GM19438 (cell line): ENCODE data around the gene SMPD4.
"Not testable (repeated sequence)": the region's sequence is repeated elsewhere in the genome, so short reads cannot be mapped to it uniquely, and the experiment has no call there.

Experiments
- ATAC-seq: cut with Tn5 transposase; IDR thresholded peaks from one replicate; pipeline ENCODE4 v1.9.1; 2021; ENCODE audit warnings: low read depth; ENCODE audit not compliant: unreplicated experiment

SMPD4 gene

GRCh38 chr2:130142396-130143265, 38.8 kb downstream of the SMPD4 start:
- ATAC-seq: not testable (repeated sequence)

- ATAC-seq: not testable (repeated sequence)
Observed at GRCh38 chr2:130141645-130142370, 39.6 kb downstream of the SMPD4 start.

- ATAC-seq: not testable (repeated sequence)
Observed at GRCh38 chr2:130141002-130141401, 40.4 kb downstream of the SMPD4 start.

- not testable (repeated sequence) for ATAC-seq
Observed at GRCh38 chr2:130140516-130140915, 40.9 kb downstream of the SMPD4 start.

DNA sequence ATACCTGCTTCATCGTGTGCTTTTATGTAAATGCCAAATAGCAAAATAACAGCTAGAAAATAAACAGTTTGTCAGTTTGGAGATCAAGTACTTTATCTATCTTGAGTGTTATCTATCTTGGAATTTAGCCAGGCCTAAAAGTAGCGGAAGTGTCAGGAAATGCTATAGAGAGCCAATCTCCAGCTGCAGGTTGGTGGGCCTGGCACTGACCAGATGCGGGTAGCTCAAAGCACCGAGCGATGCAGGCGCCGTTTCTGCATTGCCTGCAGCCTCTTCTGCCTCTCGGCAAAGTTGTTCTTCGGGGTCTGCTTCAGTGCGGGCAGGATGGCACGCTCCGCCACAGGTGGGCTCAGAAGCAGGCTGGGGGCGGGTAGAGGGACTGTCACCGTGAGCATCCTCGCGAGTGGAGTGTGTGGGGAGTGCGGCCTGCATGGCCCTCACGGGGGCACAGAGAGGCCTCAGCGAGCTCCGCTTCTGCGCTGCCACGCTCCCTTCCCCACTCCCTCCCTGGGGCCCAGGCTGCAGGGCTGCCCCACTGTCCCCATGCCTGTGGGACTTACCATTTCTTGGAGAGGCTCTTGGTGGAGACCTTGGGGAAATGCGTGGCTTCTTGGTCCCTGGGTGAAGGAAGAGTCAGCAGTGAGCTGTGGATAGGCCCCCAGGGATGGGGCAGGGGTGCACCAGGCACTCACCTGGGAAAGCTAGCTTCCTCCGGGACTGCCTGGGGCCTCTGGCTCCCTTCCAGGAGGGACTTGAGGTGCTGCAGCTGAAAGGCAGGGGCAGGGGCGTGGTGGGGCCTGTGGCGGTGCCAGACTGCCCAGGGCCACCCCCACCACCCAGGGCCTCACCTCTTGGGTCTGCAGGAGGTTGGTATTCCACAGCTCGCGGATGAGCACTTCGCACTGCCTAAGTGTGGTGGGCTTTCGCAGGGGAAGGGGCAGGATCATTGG, 41.8 kb downstream of the SMPD4 start:
- not testable (repeated sequence) for ATAC-seq

- ATAC-seq: not testable (repeated sequence)
Observed at GRCh38 chr2:130138841-130139251, 42.6 kb downstream of the SMPD4 start.

DNA sequence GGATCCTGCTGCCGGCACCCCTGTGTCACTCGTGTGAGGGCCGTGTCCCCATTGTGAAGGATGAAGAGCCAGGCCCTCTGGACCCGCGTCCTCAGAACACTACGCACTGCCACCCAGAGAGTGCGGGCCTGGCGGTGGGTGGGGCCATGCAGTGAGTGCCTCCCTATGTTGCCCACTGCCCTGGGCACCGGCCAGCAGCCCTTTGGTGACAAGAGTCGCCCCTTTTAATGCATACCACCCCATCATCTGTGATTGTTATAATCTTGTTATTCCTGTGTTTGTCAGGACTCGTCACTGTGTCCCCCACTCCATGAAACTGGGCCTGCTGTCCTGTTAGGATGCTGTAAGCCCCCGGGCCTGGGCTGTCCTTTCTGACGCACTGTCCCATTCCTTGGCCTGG, 43.1 kb downstream of the SMPD4 start:
- ATAC-seq: not testable (repeated sequence)

DNA sequence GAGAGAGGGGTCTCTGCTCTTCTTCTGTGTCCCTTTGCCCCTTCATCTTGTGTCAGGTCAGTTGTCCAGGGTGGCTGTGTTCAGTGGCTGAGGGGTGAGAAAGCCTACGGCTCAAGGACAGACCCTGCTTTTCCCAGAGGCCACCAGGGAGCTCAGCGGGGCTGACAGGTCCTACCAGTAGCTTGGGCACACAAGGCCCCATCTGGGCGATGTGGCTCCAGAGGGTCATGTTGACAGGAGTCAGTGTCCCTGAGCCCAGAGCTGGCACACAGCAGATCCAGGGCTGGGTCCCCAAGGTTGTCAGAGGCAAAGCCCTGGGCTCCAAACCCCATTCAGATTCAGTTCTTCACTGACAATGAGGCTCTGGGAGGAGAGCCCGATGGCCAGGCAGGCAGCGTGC, 44.3 kb downstream of the SMPD4 start:
- not testable (repeated sequence) for ATAC-seq

DNA sequence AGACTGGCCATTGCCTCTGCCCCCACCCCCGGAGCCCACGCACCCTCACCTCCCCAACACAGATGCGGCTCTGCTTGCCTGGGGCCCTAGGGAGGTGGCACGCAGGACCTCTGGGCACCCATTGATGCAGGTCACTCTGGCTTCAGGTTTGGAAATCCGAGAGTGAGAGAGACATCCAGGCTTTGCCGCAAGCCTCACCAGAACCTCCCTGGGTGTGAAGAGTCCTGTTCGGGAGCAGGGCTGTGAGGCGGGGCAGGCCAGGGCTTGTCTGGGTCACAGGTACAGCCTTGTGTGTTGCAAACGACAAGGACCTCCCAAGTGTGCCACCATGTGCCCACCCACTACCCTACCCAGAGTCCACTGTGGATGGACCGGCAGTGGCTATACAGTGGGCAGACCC, 44.9 kb downstream of the SMPD4 start:
- ATAC-seq: not testable (repeated sequence)

DNA sequence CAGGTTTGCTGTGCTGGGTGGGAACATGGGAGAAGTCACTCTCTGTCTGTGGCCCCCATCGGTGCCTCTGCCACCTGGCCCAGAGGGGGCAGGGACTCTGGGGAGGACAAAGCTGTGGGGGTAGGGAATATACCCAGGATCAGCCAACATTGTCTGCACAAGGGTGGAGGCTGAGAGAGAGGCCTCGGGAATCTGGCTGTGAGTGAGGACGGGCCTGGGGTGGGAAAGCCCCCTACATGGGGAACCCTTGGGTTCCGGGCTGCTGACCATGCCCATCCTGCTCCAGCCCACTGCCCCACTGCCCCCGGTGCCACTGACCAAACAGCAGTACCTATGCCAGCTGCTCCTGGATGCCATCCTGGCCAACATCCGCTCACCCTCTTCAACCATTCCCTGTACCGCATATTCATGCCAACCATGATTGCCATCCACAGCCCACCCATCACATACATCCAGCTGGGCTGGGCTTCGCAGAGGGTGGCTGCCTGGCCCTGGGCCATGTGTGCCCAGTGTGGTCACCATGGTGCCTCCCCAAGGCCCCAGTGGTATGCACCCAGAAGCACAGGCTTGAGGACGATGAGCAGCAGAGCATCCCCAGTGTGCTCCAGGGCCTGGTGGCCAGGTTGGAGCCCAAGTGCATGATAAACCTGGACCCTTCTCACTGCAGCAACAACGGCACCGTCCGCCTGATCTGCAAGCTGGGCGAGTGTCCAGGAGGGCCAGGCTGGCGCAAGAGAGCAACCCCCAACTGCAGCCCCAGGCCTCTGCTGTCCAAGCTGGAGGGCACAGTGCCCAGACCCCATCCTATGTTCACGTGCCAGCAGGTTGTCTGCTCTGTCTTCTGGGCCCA, 45.5 kb downstream of the SMPD4 start:
- ATAC-seq: no peak

DNA sequence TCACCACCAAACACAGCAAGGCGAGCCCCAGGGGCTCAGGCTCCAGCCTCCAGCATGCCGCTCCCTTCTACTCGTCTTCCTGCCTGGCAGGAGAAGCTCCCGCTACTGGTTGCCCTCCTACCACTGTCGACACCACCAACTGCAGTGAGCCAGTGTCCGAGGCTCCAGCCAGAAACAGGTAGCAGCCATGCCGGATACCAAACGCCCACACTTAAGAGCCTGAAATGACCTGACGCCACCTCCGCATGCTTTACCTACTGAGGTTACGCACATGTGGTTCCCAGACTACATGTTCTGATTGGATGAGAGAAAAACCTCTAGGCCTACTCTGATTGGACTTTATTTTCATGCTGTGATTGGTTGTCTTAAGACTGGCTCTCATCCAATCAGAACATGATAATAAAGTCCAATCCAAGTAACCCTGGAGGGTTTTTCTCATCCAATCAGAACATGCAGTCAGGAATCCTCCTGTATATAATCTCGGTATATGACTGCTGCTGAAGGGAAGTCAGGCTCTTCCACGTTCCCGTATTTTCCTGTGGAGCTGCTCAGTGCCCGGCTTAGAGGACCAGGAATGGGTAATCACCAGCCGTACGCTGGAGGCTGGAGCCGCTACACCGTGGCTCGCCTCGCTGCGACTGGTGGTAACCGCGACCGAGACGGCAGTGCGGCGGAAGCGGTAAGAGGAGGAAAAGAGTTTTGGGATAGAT, 52.1 kb downstream of the SMPD4 start, which contains the start of gene POTEF:
POTEF (minus strand) TSS at position 103 of the 710 bp plus-strand sequence. CDS start 8,707 bp downstream, outside the sequence.
- not testable (repeated sequence) for ATAC-seq

GRCh38 chr2:130128464-130128863, 52.9 kb downstream of the SMPD4 start:
- not testable (repeated sequence) for ATAC-seq

GRCh38 chr2:130127726-130128125, 53.7 kb downstream of the SMPD4 start:
- ATAC-seq: not testable (repeated sequence)

DNA sequence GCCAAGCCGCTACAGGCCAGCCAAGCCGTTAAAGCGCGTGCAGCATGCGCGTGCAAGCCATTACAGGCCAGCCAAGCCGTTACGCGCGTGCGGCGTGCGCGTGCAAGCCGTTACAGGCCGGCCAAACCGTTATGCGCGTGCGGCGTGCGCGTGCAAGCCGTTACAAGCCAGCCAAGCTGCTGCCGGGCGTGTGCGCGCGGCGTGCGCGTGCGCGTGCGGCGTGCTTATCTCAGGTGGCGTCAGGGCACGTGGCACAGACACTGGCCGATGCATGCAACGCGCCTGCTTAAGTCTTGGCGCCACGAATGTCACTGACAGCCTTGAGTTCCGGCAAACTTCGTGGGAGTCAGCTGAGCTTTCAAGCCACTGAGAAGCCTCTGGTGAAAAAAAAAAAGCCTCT, 60.5 kb downstream of the SMPD4 start:
- ATAC-seq: not testable (repeated sequence)

DNA sequence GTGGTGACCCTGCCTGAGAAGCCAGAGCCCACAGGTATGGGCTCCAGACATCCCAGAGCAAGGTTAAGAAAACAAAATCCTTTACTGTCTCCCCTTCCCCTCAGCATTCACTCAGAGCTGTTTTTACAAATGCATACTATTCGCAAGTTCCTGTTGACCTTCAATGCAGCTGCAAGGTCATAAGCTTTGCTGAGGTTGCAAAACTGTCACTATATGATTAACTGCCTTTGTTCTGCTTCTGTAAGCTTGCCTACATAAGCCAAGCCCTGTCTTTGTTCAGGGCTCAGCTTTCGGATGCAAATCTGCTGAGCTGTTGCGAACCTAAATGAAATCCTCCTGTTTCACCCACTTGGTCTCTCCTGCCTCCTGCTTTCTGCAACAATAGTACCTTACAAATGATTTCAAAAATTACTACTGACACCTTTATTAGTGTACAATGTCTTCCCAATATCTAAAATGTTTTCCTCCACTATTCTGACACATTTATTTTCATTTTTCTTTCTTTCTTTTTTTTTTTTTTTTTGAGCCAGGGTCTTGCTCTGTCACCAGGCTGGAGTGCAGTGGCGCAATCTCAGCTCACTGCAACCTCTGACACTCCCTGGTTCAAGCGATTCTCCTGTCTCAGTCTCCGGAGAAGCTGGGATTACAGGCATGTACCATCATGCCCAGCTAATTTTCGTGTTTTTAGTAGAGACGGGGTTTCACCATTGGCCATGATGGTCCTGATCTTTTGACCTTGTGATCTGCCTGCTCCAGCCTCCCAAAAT, 78.6 kb downstream of the SMPD4 start:
- not testable (repeated sequence) for ATAC-seq
